GM12873 (cell line): Measurements from ENCODE around the gene LHX3.

Experiments used
- CTCF ChIP-seq: IDR thresholded peaks from 2 replicates; pipeline ENCODE4 v1.5.1; 2012; ENCODE audit warnings: low read depth, mild to moderate bottlenecking, moderate library complexity, low read length, control low read depth; ENCODE audit not compliant: insufficient read depth; ENCODE audit errors: missing control alignments

The LHX3 gene

GRCh38 chr9:136191099-136191959 is 13.6 kb downstream of the LHX3 start:
- TF ChIP-seq CTCF: no peak

GRCh38 chr9:136190656-136191055 is 14.3 kb downstream of the LHX3 start:
- TF ChIP-seq CTCF: no peak

GRCh38 chr9:136190237-136190601 is 14.7 kb downstream of the LHX3 start:
- TF ChIP-seq CTCF: no peak

- TF ChIP-seq CTCF: no peak
These were observed 15.3 kb downstream of the LHX3 start for GRCh38 chr9:136189394-136190236.

GRCh38 chr9:136187683-136188586 is 17.0 kb downstream of the LHX3 start:
- TF ChIP-seq CTCF: no peak

GRCh38 chr9:136187197-136187596 is 17.7 kb downstream of the LHX3 start:
- TF ChIP-seq CTCF: no peak

- TF ChIP-seq CTCF: no peak
These were observed 18.5 kb downstream of the LHX3 start for GRCh38 chr9:136186386-136186785.
